ENCODE data around the gene NELFE.

Gene NELFE

GRCh38 chr6:31945507-31946369 is 13.0 kb downstream of the NELFE start, which contains the start of gene CFB:
Gene CFB, plus strand, starts transcription at chr6:31946095. Its CDS starts 127 bp downstream, at chr6:31946222.
- Histone ChIP-seq H3K27me3 (ENCODE audit: insufficient read depth, low read depth) (peaks cover 26% of the 10 kb centered on the region), H3K4me2 (no peak within 1 kb of the TSS), H3K9ac (no peak within 1 kb of the TSS), H3K4me1 (ENCODE audit: low read depth, poor library complexity, severe bottlenecking) (no peaks in the 10 kb centered on the region), H4K20me1 (ENCODE audit: insufficient read depth) (no peaks in the 10 kb centered on the region), H2AFZ (ENCODE audit: low read depth) (no peak within 1 kb of the TSS), H3K4me3 (IDR thresholded peaks at IDR 0.05; ENCODE audit: insufficient read depth, low read depth, low read length) (no peak within 1 kb of the TSS), H3K36me3 (ENCODE audit: insufficient read depth) (no peaks in the 10 kb centered on the region), H3K27ac (no peak within 1 kb of the TSS), H3K79me2 (ENCODE audit: insufficient read depth, low read depth) (no peaks in the 10 kb centered on the region)
- TF ChIP-seq CTCF (conservative IDR thresholded peaks at IDR 0.05; ENCODE audit: low read depth, low read length), result no peak

GRCh38 chr6:31945154-31945506 is 13.6 kb downstream of the NELFE start:
- TF ChIP-seq CTCF (conservative IDR thresholded peaks at IDR 0.05; ENCODE audit: low read depth, low read length), result no peak
- Histone ChIP-seq H2AFZ (ENCODE audit: low read depth) (no peak overlapping the region), H3K4me3 (IDR thresholded peaks at IDR 0.05; ENCODE audit: insufficient read depth, low read depth, low read length) (no peak overlapping the region), H3K79me2 (ENCODE audit: insufficient read depth, low read depth) (no peaks in the 10 kb centered on the region), H3K36me3 (ENCODE audit: insufficient read depth) (no peaks in the 10 kb centered on the region), H3K4me1 (ENCODE audit: low read depth, poor library complexity, severe bottlenecking) (no peaks in the 10 kb centered on the region), H3K4me2 (no peak overlapping the region), H3K27me3 (ENCODE audit: insufficient read depth, low read depth) (peaks cover 26% of the 10 kb centered on the region), H4K20me1 (ENCODE audit: insufficient read depth) (no peaks in the 10 kb centered on the region), H3K9ac (no peak overlapping the region), H3K27ac (no peak overlapping the region)

- H2AFZ ChIP-seq (ENCODE audit: low read depth), result no peak overlapping the region
- H4K20me1 ChIP-seq (ENCODE audit: insufficient read depth), result no peaks in the 10 kb centered on the region
- no peak overlapping the region for H3K4me2 ChIP-seq
- no peaks in the 10 kb centered on the region for H3K4me1 ChIP-seq (ENCODE audit: low read depth, poor library complexity, severe bottlenecking)
- H3K79me2 ChIP-seq (ENCODE audit: insufficient read depth, low read depth), result no peaks in the 10 kb centered on the region
- H3K9ac ChIP-seq, result no peak overlapping the region
- H3K4me3 ChIP-seq (IDR thresholded peaks at IDR 0.05; ENCODE audit: insufficient read depth, low read depth, low read length), result no peak overlapping the region
- H3K27me3 ChIP-seq (ENCODE audit: insufficient read depth, low read depth), result peaks cover 26% of the 10 kb centered on the region
- TF ChIP-seq CTCF (conservative IDR thresholded peaks at IDR 0.05; ENCODE audit: low read depth, low read length), result no peak
- no peak overlapping the region for H3K27ac ChIP-seq
- no peaks in the 10 kb centered on the region for H3K36me3 ChIP-seq (ENCODE audit: insufficient read depth)
Observed at GRCh38 chr6:31943742-31944141, 15.0 kb downstream of the NELFE start.

GRCh38 chr6:31940256-31940664 is 18.5 kb downstream of the NELFE start:
- Histone ChIP-seq H4K20me1 (ENCODE audit: insufficient read depth) (no peaks in the 10 kb centered on the region), H3K36me3 (ENCODE audit: insufficient read depth) (no peaks in the 10 kb centered on the region), H2AFZ (ENCODE audit: low read depth) (no peak overlapping the region), H3K27ac (no peak overlapping the region), H3K4me3 (IDR thresholded peaks at IDR 0.05; ENCODE audit: insufficient read depth, low read depth, low read length) (no peak overlapping the region), H3K9ac (no peak overlapping the region), H3K27me3 (ENCODE audit: insufficient read depth, low read depth) (peaks cover 23% of the 10 kb centered on the region), H3K4me1 (ENCODE audit: low read depth, poor library complexity, severe bottlenecking) (no peaks in the 10 kb centered on the region), H3K4me2 (no peak overlapping the region), H3K79me2 (ENCODE audit: insufficient read depth, low read depth) (no peaks in the 10 kb centered on the region)
- no peak for TF ChIP-seq CTCF (conservative IDR thresholded peaks at IDR 0.05; ENCODE audit: low read depth, low read length)

All from KMS-11 (cell line).